ENCODE data around the gene LSM7. TPM values are rescaled to one million over a fixed set of nuclear protein-coding genes. Genes with fewer than 3 reads are reported as not detected.

The LSM7 gene
- total RNA-seq, 4 donors from 2014 or later = 51.8 to 186 (median 142) TPM

DNA sequence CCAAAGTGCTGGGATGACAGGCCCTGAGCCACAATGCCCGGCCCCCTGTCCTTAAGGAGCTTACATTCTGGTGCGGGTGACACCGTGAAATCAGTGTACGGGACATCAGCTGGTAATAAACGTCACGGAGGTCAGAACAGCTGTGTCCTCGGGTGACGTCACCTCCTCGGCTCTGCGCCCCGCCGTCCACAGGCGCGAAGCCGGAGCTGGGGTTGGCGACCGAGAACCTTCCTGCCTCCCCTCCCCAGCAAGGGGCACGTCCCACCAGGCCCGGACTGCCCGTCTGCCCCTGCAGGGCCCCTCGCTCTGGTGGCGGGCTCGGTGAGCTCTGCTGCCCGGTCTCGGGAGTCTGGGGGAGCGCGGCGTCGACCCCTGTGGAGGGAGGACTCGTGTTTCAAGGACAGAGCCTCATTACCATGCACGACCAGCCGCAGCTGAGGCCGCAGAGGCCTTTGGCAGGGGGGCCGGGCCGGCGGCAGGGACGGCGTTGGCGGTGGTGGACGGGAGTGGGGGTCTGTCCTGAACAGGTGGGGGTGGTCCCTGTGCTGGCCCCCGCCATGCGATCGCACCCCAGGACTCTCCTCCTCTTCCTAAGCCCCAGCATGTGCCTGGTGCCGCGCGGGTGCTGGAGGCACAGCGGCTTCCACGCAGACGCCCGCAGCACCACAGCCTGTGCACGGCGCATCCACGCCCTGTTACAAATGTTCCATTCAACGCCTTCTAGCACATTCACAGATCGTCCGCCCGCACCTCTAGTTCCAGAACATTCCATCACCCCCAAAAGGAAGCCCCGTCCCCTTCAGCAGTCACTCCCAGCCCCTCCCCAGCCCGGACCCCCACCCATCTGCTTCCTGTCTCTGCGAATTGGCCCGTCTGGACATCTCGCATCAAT, 25.8 kb downstream of the LSM7 start:
- H3K9me3 ChIP-seq = no peaks in the 10 kb centered on the region
- H3K27ac ChIP-seq = no peak overlapping the region
- intact Hi-C loops (cut with DNase I; ENCODE audit: low total_unique reads) = no loop called here
- H3K4me3 ChIP-seq = no peak overlapping the region
- TF ChIP-seq, protein P1, sequence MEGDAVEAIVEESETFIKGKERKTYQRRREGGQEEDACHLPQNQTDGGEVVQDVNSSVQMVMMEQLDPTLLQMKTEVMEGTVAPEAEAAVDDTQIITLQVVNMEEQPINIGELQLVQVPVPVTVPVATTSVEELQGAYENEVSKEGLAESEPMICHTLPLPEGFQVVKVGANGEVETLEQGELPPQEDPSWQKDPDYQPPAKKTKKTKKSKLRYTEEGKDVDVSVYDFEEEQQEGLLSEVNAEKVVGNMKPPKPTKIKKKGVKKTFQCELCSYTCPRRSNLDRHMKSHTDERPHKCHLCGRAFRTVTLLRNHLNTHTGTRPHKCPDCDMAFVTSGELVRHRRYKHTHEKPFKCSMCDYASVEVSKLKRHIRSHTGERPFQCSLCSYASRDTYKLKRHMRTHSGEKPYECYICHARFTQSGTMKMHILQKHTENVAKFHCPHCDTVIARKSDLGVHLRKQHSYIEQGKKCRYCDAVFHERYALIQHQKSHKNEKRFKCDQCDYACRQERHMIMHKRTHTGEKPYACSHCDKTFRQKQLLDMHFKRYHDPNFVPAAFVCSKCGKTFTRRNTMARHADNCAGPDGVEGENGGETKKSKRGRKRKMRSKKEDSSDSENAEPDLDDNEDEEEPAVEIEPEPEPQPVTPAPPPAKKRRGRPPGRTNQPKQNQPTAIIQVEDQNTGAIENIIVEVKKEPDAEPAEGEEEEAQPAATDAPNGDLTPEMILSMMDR (IDR thresholded peaks at IDR 0.05) = no peak
- no peak for TF ChIP-seq POLR2A (IDR thresholded peaks at IDR 0.05)
- no peaks in the 10 kb centered on the region for H3K36me3 ChIP-seq
- no peaks in the 10 kb centered on the region for H3K4me1 ChIP-seq
- H3K27me3 ChIP-seq = peaks cover 3 to 19% of the 10 kb centered on the region in 2 donors
- no peak for DNase-seq

DNA sequence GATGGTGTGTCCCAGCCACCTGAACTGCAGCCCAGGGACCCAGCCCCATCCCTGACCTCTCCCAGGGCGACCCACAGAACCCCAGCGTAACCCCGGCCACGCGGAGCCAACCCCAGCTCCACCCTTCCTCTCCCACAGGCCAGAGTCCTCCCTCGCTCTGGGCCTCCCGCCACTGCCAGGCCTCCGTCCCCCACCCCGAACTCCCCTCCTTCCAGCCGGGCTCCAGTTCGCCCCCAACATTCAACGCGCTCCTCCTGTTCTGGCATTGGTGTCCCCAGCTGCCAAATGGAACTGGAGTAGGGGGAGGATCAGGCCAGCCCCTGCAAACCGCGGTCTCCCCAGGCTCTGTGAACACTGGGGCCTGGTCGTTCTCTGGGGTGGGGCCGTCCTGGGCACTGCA, 27.9 kb downstream of the LSM7 start:
- no peaks in the 10 kb centered on the region for H3K9me3 ChIP-seq
- H3K27me3 ChIP-seq = peaks cover 0 to 6% of the 10 kb centered on the region in 2 donors
- intact Hi-C loops (cut with DNase I; ENCODE audit: low total_unique reads) = no loop called here
- H3K36me3 ChIP-seq = no peaks in the 10 kb centered on the region
- peaks cover 0 to under 1% of the 10 kb centered on the region in 2 donors for H3K4me1 ChIP-seq
- TF ChIP-seq POLR2A (IDR thresholded peaks at IDR 0.05) = no peak
- TF ChIP-seq, protein P1 (IDR thresholded peaks at IDR 0.05) = no peak
- H3K27ac ChIP-seq = no peak overlapping the region
- H3K4me3 ChIP-seq = no peak overlapping the region
- no peak for DNase-seq

DNA sequence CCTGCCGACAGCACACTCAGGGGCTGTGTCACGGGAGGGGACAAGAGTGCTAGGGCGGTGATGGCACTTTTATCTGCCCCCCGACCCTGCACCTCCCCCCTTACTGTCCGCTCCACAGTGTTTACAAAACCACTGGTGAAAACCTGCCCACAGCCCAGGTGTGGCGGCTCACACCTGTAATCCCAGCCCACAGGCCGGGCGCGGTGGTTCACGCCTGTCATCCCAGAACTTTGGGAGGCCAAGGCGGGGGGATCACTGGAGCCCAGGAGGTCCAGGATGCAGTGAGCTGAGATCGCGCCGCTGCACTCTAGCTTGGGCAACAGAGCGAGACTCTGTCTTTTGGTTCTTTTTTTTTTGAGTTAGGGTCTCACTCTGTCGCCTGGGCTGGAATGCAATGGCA, 32.2 kb downstream of the LSM7 start:
- no peaks in the 10 kb centered on the region for H3K27me3 ChIP-seq
- no peak for DNase-seq
- peaks cover 0 to 22% of the 10 kb centered on the region in 2 donors for H3K4me1 ChIP-seq
- H3K4me3 ChIP-seq = no peak overlapping the region
- intact Hi-C loops (cut with DNase I; ENCODE audit: low total_unique reads) = no loop called here
- no peak for TF ChIP-seq POLR2A (IDR thresholded peaks at IDR 0.05)
- TF ChIP-seq, protein P1 (IDR thresholded peaks at IDR 0.05) = no peak
- no peaks in the 10 kb centered on the region for H3K36me3 ChIP-seq
- no peak overlapping the region for H3K27ac ChIP-seq
- H3K9me3 ChIP-seq = no peaks in the 10 kb centered on the region

DNA sequence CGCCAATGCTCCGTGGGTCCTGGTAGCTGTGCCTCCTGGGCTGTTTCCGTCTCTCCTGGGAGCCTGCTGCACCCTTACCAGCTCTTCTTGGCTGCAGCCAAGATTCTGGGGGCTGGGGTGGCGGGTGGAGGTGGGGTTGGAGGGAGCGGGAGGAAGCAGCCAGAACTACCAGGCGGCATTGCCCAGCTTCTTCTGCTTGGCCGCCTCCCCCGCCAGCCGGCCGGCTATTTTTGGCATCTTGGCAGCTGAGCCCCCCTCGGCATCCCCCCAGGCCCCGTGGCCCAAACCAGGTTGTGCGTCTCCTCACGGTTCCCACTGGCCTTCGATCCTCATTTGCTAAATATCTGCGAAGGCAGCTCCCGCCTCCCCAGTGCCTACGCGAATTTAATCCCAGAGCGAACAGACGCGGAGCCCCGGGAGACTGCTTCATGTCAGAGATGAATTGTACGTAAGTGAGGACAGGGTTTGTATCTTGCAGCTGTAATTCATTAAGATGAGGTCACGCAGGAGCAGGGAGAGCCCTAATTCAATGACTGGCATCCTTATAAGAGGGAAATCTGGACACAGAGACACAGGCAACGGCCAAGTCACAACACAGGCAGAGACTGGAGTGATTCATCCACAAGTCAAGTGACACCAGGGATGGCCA, 33.6 kb downstream of the LSM7 start:
- Histone ChIP-seq H3K27ac (peak overlapping the region; percentile 41 to 57), H3K4me1 (peaks cover 0 to 30% of the 10 kb centered on the region in 2 donors), H3K27me3 (peaks cover 0 to 7% of the 10 kb centered on the region in 2 donors), H3K9me3 (no peaks in the 10 kb centered on the region), H3K4me3 (no peak overlapping the region), H3K36me3 (no peaks in the 10 kb centered on the region)
- intact Hi-C loops (cut with DNase I; ENCODE audit: low total_unique reads) = no loop called here
- DNase-seq = peak; percentile 61 to 70
- TF ChIP-seq, protein P1 (IDR thresholded peaks at IDR 0.05) = no peak
- TF ChIP-seq POLR2A (IDR thresholded peaks at IDR 0.05) = no peak

All from uterus (tissue), 4 donors.